Smooth muscle cell of the umbilical artery (primary cell): ENCODE measurements around the gene HOMEZ. TPM values are rescaled to one million over a fixed set of nuclear protein-coding genes. Genes with fewer than 3 reads are reported as not detected.

Experiments used
- total RNA-seq: library from RNA; depleted of rRNA; stranded (reverse); fragments of >200 nt; gene quantifications from 2 replicates; pipeline ENCODE4 v1.2.3, GENCODE V29; 2014

The HOMEZ gene, protein sequence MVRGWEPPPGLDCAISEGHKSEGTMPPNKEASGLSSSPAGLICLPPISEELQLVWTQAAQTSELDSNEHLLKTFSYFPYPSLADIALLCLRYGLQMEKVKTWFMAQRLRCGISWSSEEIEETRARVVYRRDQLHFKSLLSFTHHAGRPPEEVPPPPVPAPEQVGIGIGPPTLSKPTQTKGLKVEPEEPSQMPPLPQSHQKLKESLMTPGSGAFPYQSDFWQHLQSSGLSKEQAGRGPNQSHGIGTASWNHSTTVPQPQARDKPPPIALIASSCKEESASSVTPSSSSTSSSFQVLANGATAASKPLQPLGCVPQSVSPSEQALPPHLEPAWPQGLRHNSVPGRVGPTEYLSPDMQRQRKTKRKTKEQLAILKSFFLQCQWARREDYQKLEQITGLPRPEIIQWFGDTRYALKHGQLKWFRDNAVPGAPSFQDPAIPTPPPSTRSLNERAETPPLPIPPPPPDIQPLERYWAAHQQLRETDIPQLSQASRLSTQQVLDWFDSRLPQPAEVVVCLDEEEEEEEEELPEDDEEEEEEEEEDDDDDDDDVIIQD
- total RNA-seq = 3.6 and 4.9 TPM in 2 replicates

DNA sequence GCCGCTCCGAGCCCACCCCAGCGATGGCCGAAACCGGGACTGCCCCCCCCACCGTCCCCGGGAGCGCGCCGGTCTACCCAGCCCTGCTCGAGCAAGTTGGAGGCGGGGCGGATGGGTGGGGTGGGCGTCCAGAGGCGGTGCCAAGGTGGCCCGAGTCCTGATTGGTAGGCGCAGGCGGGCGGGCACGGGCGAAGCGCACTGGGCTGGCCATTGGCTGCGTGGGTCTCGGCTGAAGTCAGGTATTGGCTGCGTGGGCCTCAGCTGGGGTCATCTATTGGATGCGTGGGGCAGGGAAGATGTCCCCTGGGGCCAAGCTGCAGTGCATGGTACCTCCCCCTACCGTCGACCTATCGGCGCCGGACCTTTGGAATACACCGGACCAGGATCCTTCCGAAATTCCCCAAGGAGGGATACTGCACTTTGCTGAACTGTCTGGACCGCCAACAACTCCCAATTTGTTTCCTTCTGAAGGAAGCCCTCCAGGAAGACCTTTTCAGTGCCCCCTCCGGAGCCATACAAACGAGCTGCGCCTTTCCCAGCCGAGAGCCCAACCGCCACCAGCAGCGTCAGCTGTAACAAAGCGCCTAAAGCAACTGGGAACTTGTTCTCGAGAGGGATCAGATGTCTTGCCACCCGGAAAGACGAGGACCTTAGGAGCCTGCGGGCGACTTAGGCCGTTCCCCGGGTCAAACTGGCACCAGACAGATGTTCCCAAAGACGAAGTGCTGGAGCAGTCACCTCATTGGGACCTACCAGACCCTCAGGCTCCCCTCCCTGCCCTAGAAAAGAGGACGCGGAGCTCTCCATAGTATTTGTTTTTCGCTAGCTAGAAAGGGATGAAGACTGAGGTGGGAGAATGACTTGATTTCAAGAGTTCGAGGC, at the start of gene HOMEZ:
HOMEZ (minus strand) TSS at position 113 of the 882 bp plus-strand sequence. CDS start 180 bp downstream, outside the sequence.

GRCh38 chr14:23320584-23321571, 34.9 kb upstream of the HOMEZ start, which contains the start of gene PABPN1:
PABPN1 (plus strand) TSS chr14:23321457; CDS start chr14:23321470, 13 bp downstream.

GRCh38 chr14:23306412-23307145, 20.6 kb upstream of the HOMEZ start, which contains the start of gene BCL2L2:
BCL2L2 (plus strand) TSS chr14:23306833; CDS start chr14:23307768, 935 bp downstream.

GRCh38 chr14:23302290-23303225, 16.6 kb upstream of the HOMEZ start, which contains the start of gene PPP1R3E:
PPP1R3E (minus strand) TSS chr14:23302859; CDS start chr14:23302576, 283 bp downstream.

DNA sequence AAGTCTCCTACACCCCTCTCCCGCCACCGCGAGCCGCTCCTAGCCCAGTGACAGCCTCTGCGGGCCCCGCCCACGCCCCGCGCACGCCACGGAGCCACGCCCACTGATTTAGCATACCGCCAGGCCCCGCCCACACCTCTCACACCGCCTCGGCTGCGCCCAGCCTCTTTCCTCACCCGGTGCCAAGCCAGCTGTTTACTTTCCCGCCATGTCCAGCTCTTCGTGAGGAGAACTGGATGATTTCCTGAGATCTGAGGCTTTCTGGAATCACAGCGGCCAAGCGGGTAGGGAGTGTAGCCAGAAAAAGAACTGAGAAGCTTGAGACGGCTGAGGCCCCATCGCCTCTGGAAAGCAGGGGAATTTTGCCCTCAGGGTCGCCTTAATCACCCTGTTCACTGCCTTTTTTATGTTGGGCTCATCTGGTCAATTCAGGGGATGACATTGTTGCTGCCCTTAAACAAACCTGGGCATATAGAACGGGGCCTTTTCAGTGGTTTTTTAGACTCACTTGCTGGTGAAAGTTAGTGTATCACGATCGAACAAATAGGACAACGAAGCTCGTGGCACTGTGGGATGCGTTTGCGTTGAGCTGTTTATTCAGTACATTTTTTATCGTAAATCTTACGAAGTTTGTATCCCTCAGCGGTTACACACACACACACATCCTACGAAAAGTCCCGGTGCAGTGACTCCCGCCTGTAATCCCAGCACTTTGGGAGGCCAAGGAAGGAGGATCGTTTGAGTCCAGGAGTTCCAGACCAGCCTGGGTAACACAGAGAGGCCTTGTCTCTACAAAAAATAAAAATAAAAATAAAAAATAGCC, 47.9 kb downstream of the HOMEZ start, which contains the start of gene RNF212B:
RNF212B (plus strand) TSS at position 165 of the 823 bp plus-strand sequence. CDS start 2,410 bp downstream, outside the sequence.

Other genes starting within 250 kb of the HOMEZ start
- gene PSMB11, start 243.9 kb downstream of the HOMEZ start, total RNA-seq = not detected in 2 replicates
- gene CDH24, start 228.6 kb downstream of the HOMEZ start, total RNA-seq = 8.0 and 9.7 TPM in 2 replicates
- gene ACIN1, start 191.0 kb downstream of the HOMEZ start, total RNA-seq = 52.9 and 88.7 TPM in 2 replicates
- 48.0 and 58.5 TPM in 2 replicates for gene C14orf119, start 190.6 kb downstream of the HOMEZ start, total RNA-seq
- not detected in 2 replicates for gene CIROP, start 181.1 kb downstream of the HOMEZ start, total RNA-seq
- not detected in 2 replicates for gene CEBPE, start 166.9 kb downstream of the HOMEZ start, total RNA-seq
- 0.89 and 1.8 TPM in 2 replicates for gene SLC7A8, start 102.5 kb downstream of the HOMEZ start, total RNA-seq
- not detected in 2 replicates for gene RNF212B, start 48.2 kb downstream of the HOMEZ start, total RNA-seq
- gene PPP1R3E, start 16.7 kb upstream of the HOMEZ start, total RNA-seq = 2.3 and 3.0 TPM in 2 replicates
- gene BCL2L2, start 20.7 kb upstream of the HOMEZ start, total RNA-seq = 18.4 and 24.9 TPM in 2 replicates
- gene PABPN1, start 35.3 kb upstream of the HOMEZ start, total RNA-seq = 98.9 and 104 TPM in 2 replicates
- 30.4 and 54.9 TPM in 2 replicates for gene SLC22A17, start 66.8 kb upstream of the HOMEZ start, total RNA-seq
- gene EFS, start 79.0 kb upstream of the HOMEZ start, total RNA-seq = 1.8 and 5.6 TPM in 2 replicates
- gene IL25, start 86.7 kb upstream of the HOMEZ start, total RNA-seq = not detected in 2 replicates
- gene CMTM5, start 90.9 kb upstream of the HOMEZ start, total RNA-seq = not detected in 2 replicates
- not detected in 2 replicates for gene MYH6, start 122.1 kb upstream of the HOMEZ start, total RNA-seq
- not detected in 2 replicates for gene MYH7, start 149.5 kb upstream of the HOMEZ start, total RNA-seq
- gene NGDN, start 183.6 kb upstream of the HOMEZ start, total RNA-seq = 34.2 and 41.0 TPM in 2 replicates